ENCODE results near the gene PHACTR1. TPM values are rescaled to one million over a fixed set of nuclear protein-coding genes. Genes with fewer than 3 reads are reported as not detected.
"Not testable (repeated sequence)": the region's sequence is repeated elsewhere in the genome, so short reads cannot be mapped to it uniquely, and the experiment has no call there.

The PHACTR1 gene
- total and polyA plus RNA-seq, 3 donors from 2014 or later = 5.1 to 7.6 (median 6.5) TPM

- Histone ChIP-seq H3K4me3 (no peak overlapping the region), H3K27me3 (no peaks in the 10 kb centered on the region), H3K27ac (no peak overlapping the region), H3K36me3 (ENCODE audit: low read depth, missing control alignments) (no peaks in the 10 kb centered on the region), H3K4me1 (no peaks in the 10 kb centered on the region), H3K9me3 (no peaks in the 10 kb centered on the region)
- no peak for DNase-seq
- intact Hi-C loops (cut with DNase I; ENCODE audit: low total_unique reads) = no loop called here
- TF ChIP-seq CTCF (IDR thresholded peaks at IDR 0.05) (no peak), POLR2A (IDR thresholded peaks at IDR 0.05) (no peak)
- 84 to 86% methylated on average over 3 of the region's 3 CpGs for WGBS, 2 donors
Observed at GRCh38 chr6:12939314-12939713, 222.7 kb downstream of the PHACTR1 start.

GRCh38 chr6:12941422-12941821 is 224.9 kb downstream of the PHACTR1 start:
- no peaks in the 10 kb centered on the region for H3K4me1 ChIP-seq
- no peaks in the 10 kb centered on the region for H3K9me3 ChIP-seq
- no peak overlapping the region for H3K4me3 ChIP-seq
- no peaks in the 10 kb centered on the region for H3K36me3 ChIP-seq (ENCODE audit: low read depth, missing control alignments)
- intact Hi-C loops (cut with DNase I; ENCODE audit: low total_unique reads) = no loop called here
- WGBS, 2 donors = 50 to 52% methylated on average over 5 to 8 of the region's 8 CpGs
- H3K27me3 ChIP-seq = no peaks in the 10 kb centered on the region
- TF ChIP-seq CTCF (IDR thresholded peaks at IDR 0.05) = no peak
- TF ChIP-seq POLR2A (IDR thresholded peaks at IDR 0.05) = no peak
- no peak for DNase-seq
- no peak overlapping the region for H3K27ac ChIP-seq

- Histone ChIP-seq H3K36me3 (ENCODE audit: low read depth, missing control alignments) (no peaks in the 10 kb centered on the region), H3K27me3 (no peaks in the 10 kb centered on the region), H3K4me1 (no peaks in the 10 kb centered on the region), H3K27ac (no peak overlapping the region), H3K9me3 (no peaks in the 10 kb centered on the region), H3K4me3 (no peak overlapping the region)
- TF ChIP-seq CTCF (IDR thresholded peaks at IDR 0.05) = no peak
- TF ChIP-seq POLR2A (IDR thresholded peaks at IDR 0.05) = no peak
- intact Hi-C loops (cut with DNase I; ENCODE audit: low total_unique reads) = no loop called here
- no peak for DNase-seq
- 92 to 96% methylated on average over 2 of the region's 2 CpGs for WGBS, 2 donors
Observed at GRCh38 chr6:12943549-12943948, 227.0 kb downstream of the PHACTR1 start.

- no peak overlapping the region for H3K27ac ChIP-seq
- TF ChIP-seq CTCF (IDR thresholded peaks at IDR 0.05) (no peak), POLR2A (IDR thresholded peaks at IDR 0.05) (no peak)
- intact Hi-C loops (cut with DNase I; ENCODE audit: low total_unique reads) = no loop called here
- no peaks in the 10 kb centered on the region for H3K4me1 ChIP-seq
- 54 to 69% methylated on average over 2 of the region's 2 CpGs for WGBS, 2 donors
- H3K4me3 ChIP-seq = no peak overlapping the region
- H3K9me3 ChIP-seq = no peaks in the 10 kb centered on the region
- H3K27me3 ChIP-seq = no peaks in the 10 kb centered on the region
- H3K36me3 ChIP-seq (ENCODE audit: low read depth, missing control alignments) = no peaks in the 10 kb centered on the region
- no peak for DNase-seq
Observed at GRCh38 chr6:12944001-12944400, 227.4 kb downstream of the PHACTR1 start.

- H3K4me3 ChIP-seq; H3K4me1 ChIP-seq; H3K27me3 ChIP-seq; intact Hi-C loops (cut with DNase I; ENCODE audit: low total_unique reads); DNase-seq; H3K27ac ChIP-seq; H3K36me3 ChIP-seq (ENCODE audit: low read depth, missing control alignments); H3K9me3 ChIP-seq: not testable (repeated sequence)
- 77 to 81% methylated on average over 16 of the region's 16 CpGs for WGBS, 2 donors
Observed at GRCh38 chr6:12944528-12944927, 228.0 kb downstream of the PHACTR1 start.

All from testis (tissue), 3 donors.